C4-2B (cell line): Measurements from ENCODE around the gene TPPP.

Experiments used
- ZFX ChIP-seq: fragments of 450-650 bp; IDR thresholded peaks from 2 replicates; pipeline ENCODE4 v1.6.1; 2017
- TF ChIP-seq, protein P1 (sequence below): fragments of 450-650 bp; conservative IDR thresholded peaks from 2 replicates; pipeline ENCODE4 v1.5.1; 2017; ENCODE audit warnings: mild to moderate bottlenecking

DNA sequence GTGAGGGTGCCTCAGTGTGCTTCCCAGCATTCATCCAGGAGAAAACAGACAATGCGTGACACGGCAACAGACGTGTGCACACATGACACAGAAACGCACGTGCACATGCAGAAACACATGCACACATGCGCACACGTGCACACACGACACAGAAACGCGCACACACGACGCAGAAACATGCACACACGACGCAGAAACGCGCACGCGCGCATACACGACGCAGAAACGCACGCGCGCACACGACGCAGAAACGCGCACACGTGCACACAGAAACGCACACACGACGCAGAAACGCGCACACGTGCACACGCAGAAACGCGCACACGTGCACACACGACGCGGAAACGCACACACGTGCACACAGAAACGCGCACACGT is 16.5 kb downstream of the TPPP start:
- TF ChIP-seq, protein P1, sequence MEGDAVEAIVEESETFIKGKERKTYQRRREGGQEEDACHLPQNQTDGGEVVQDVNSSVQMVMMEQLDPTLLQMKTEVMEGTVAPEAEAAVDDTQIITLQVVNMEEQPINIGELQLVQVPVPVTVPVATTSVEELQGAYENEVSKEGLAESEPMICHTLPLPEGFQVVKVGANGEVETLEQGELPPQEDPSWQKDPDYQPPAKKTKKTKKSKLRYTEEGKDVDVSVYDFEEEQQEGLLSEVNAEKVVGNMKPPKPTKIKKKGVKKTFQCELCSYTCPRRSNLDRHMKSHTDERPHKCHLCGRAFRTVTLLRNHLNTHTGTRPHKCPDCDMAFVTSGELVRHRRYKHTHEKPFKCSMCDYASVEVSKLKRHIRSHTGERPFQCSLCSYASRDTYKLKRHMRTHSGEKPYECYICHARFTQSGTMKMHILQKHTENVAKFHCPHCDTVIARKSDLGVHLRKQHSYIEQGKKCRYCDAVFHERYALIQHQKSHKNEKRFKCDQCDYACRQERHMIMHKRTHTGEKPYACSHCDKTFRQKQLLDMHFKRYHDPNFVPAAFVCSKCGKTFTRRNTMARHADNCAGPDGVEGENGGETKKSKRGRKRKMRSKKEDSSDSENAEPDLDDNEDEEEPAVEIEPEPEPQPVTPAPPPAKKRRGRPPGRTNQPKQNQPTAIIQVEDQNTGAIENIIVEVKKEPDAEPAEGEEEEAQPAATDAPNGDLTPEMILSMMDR = no peak
- no peak for TF ChIP-seq ZFX
